ENCODE measurements around the gene NCOA3. TPM values are rescaled to one million over a fixed set of nuclear protein-coding genes. Genes with fewer than 3 reads are reported as not detected.
A peak's percentile ranks its signal among the peaks of the same experiment; 100 is the strongest.
"Not testable (repeated sequence)": the region's sequence is repeated elsewhere in the genome, so short reads cannot be mapped to it uniquely, and the experiment has no call there.

The NCOA3 gene
- polyA plus RNA-seq, 1 donor: 16.4 TPM

- H3K4me1 ChIP-seq (ENCODE audit: control insufficient read depth, insufficient read depth, low read length): no peaks in the 10 kb centered on the region
- no peaks in the 10 kb centered on the region for H3K27me3 ChIP-seq (ENCODE audit: control insufficient read depth, insufficient read depth, low read length)
- H3K27ac ChIP-seq (ENCODE audit: low read length): no peak overlapping the region
- no peaks in the 10 kb centered on the region for H3K36me3 ChIP-seq (ENCODE audit: control insufficient read depth, insufficient read depth, low read length)
- DNase-seq: no peak
- no peak overlapping the region for H3K4me3 ChIP-seq (ENCODE audit: low read length)
- H3K9me3 ChIP-seq (ENCODE audit: control insufficient read depth, low read depth, low read length): no peaks in the 10 kb centered on the region
Measured at GRCh38 chr20:47551841-47552240, 50.2 kb downstream of the NCOA3 start.

- no peak overlapping the region for H3K4me3 ChIP-seq (ENCODE audit: low read length)
- whole genome bisulfite sequencing (ENCODE audit: insufficient coverage, low lambda C conversion rate): no CpG with 5 or more reads among the region's 9 CpGs
Measured at GRCh38 chr20:47552996-47553395, 51.3 kb downstream of the NCOA3 start.

GRCh38 chr20:47553594-47554235 lies 52.0 kb downstream of the NCOA3 start:
- not testable (repeated sequence) for H3K36me3 ChIP-seq (ENCODE audit: control insufficient read depth, insufficient read depth, low read length); H3K4me3 ChIP-seq (ENCODE audit: low read length); H3K9me3 ChIP-seq (ENCODE audit: control insufficient read depth, low read depth, low read length); H3K27me3 ChIP-seq (ENCODE audit: control insufficient read depth, insufficient read depth, low read length); H3K4me1 ChIP-seq (ENCODE audit: control insufficient read depth, insufficient read depth, low read length); DNase-seq; H3K27ac ChIP-seq (ENCODE audit: low read length)
- WGBS (ENCODE audit: insufficient coverage, low lambda C conversion rate): no CpG with 5 or more reads among the region's 8 CpGs

More at GRCh38 chr20:47552996-47553395, 51.3 kb downstream of the NCOA3 start:
- Histone ChIP-seq H3K9me3 (ENCODE audit: control insufficient read depth, low read depth, low read length) (no peaks in the 10 kb centered on the region), H3K36me3 (ENCODE audit: control insufficient read depth, insufficient read depth, low read length) (no peaks in the 10 kb centered on the region), H3K27me3 (ENCODE audit: control insufficient read depth, insufficient read depth, low read length) (no peaks in the 10 kb centered on the region), H3K4me1 (ENCODE audit: control insufficient read depth, insufficient read depth, low read length) (no peaks in the 10 kb centered on the region), H3K27ac (ENCODE audit: low read length) (no peak overlapping the region)
- DNase-seq: no peak

- not testable (repeated sequence) for H3K4me1 ChIP-seq (ENCODE audit: control insufficient read depth, insufficient read depth, low read length); DNase-seq; H3K27me3 ChIP-seq (ENCODE audit: control insufficient read depth, insufficient read depth, low read length); H3K9me3 ChIP-seq (ENCODE audit: control insufficient read depth, low read depth, low read length); H3K36me3 ChIP-seq (ENCODE audit: control insufficient read depth, insufficient read depth, low read length); H3K27ac ChIP-seq (ENCODE audit: low read length); H3K4me3 ChIP-seq (ENCODE audit: low read length)
Measured at GRCh38 chr20:47554283-47554682, 52.6 kb downstream of the NCOA3 start.

GRCh38 chr20:47557218-47557617 lies 55.5 kb downstream of the NCOA3 start:
- Histone ChIP-seq H3K27me3 (ENCODE audit: control insufficient read depth, insufficient read depth, low read length) (no peaks in the 10 kb centered on the region), H3K4me3 (ENCODE audit: low read length) (no peak overlapping the region), H3K9me3 (ENCODE audit: control insufficient read depth, low read depth, low read length) (no peaks in the 10 kb centered on the region), H3K4me1 (ENCODE audit: control insufficient read depth, insufficient read depth, low read length) (no peaks in the 10 kb centered on the region), H3K36me3 (ENCODE audit: control insufficient read depth, insufficient read depth, low read length) (no peaks in the 10 kb centered on the region), H3K27ac (ENCODE audit: low read length) (no peak overlapping the region)
- WGBS (ENCODE audit: insufficient coverage, low lambda C conversion rate): no CpG with 5 or more reads among the region's 2 CpGs
- DNase-seq: no peak

GRCh38 chr20:47557791-47558190 lies 56.1 kb downstream of the NCOA3 start:
- Histone ChIP-seq H3K27me3 (ENCODE audit: control insufficient read depth, insufficient read depth, low read length) (no peaks in the 10 kb centered on the region), H3K4me3 (ENCODE audit: low read length) (no peak overlapping the region), H3K9me3 (ENCODE audit: control insufficient read depth, low read depth, low read length) (no peaks in the 10 kb centered on the region), H3K27ac (ENCODE audit: low read length) (no peak overlapping the region), H3K4me1 (ENCODE audit: control insufficient read depth, insufficient read depth, low read length) (no peaks in the 10 kb centered on the region), H3K36me3 (ENCODE audit: control insufficient read depth, insufficient read depth, low read length) (no peaks in the 10 kb centered on the region)
- WGBS (ENCODE audit: insufficient coverage, low lambda C conversion rate): no CpG with 5 or more reads among the region's 7 CpGs
- no peak for DNase-seq

- no peaks in the 10 kb centered on the region for H3K4me1 ChIP-seq (ENCODE audit: control insufficient read depth, insufficient read depth, low read length)
- no peak for DNase-seq
- no peaks in the 10 kb centered on the region for H3K9me3 ChIP-seq (ENCODE audit: control insufficient read depth, low read depth, low read length)
- WGBS (ENCODE audit: insufficient coverage, low lambda C conversion rate): 100% methylated on average over 1 of the region's 10 CpGs
- H3K36me3 ChIP-seq (ENCODE audit: control insufficient read depth, insufficient read depth, low read length): no peaks in the 10 kb centered on the region
- no peaks in the 10 kb centered on the region for H3K27me3 ChIP-seq (ENCODE audit: control insufficient read depth, insufficient read depth, low read length)
- H3K27ac ChIP-seq (ENCODE audit: low read length): peak overlapping the region; percentile 21
- H3K4me3 ChIP-seq (ENCODE audit: low read length): no peak overlapping the region
Measured at GRCh38 chr20:47558295-47559066, 56.8 kb downstream of the NCOA3 start.

GRCh38 chr20:47559141-47559540 lies 57.5 kb downstream of the NCOA3 start:
- no peak for DNase-seq
- Histone ChIP-seq H3K36me3 (ENCODE audit: control insufficient read depth, insufficient read depth, low read length) (no peaks in the 10 kb centered on the region), H3K4me1 (ENCODE audit: control insufficient read depth, insufficient read depth, low read length) (no peaks in the 10 kb centered on the region), H3K9me3 (ENCODE audit: control insufficient read depth, low read depth, low read length) (no peaks in the 10 kb centered on the region), H3K27ac (ENCODE audit: low read length) (peak overlapping the region; percentile 21), H3K27me3 (ENCODE audit: control insufficient read depth, insufficient read depth, low read length) (no peaks in the 10 kb centered on the region), H3K4me3 (ENCODE audit: low read length) (no peak overlapping the region)

- WGBS (ENCODE audit: insufficient coverage, low lambda C conversion rate): no CpG with 5 or more reads among the region's 3 CpGs
- Histone ChIP-seq H3K4me1 (ENCODE audit: control insufficient read depth, insufficient read depth, low read length) (no peaks in the 10 kb centered on the region), H3K27me3 (ENCODE audit: control insufficient read depth, insufficient read depth, low read length) (no peaks in the 10 kb centered on the region), H3K36me3 (ENCODE audit: control insufficient read depth, insufficient read depth, low read length) (no peaks in the 10 kb centered on the region), H3K9me3 (ENCODE audit: control insufficient read depth, low read depth, low read length) (no peaks in the 10 kb centered on the region), H3K27ac (ENCODE audit: low read length) (no peak overlapping the region), H3K4me3 (ENCODE audit: low read length) (no peak overlapping the region)
- no peak for DNase-seq
Measured at GRCh38 chr20:47561180-47561579, 59.5 kb downstream of the NCOA3 start.

GRCh38 chr20:47561603-47562583 lies 60.2 kb downstream of the NCOA3 start:
- no peaks in the 10 kb centered on the region for H3K27me3 ChIP-seq (ENCODE audit: control insufficient read depth, insufficient read depth, low read length)
- H3K36me3 ChIP-seq (ENCODE audit: control insufficient read depth, insufficient read depth, low read length): no peaks in the 10 kb centered on the region
- H3K27ac ChIP-seq (ENCODE audit: low read length): no peak overlapping the region
- WGBS (ENCODE audit: insufficient coverage, low lambda C conversion rate): 70% methylated on average over 1 of the region's 4 CpGs
- no peaks in the 10 kb centered on the region for H3K4me1 ChIP-seq (ENCODE audit: control insufficient read depth, insufficient read depth, low read length)
- H3K4me3 ChIP-seq (ENCODE audit: low read length): no peak overlapping the region
- H3K9me3 ChIP-seq (ENCODE audit: control insufficient read depth, low read depth, low read length): no peaks in the 10 kb centered on the region
- no peak for DNase-seq

Measured in large intestine (tissue), 3 donors.